HG02885 (cell line): Measurements from ENCODE around the gene SCO2.

ENCODE experiments used
- ATAC-seq: cut with Tn5 transposase; IDR thresholded peaks from one replicate; pipeline ENCODE4 v1.9.1; 2021; ENCODE audit warnings: mild to moderate bottlenecking; ENCODE audit not compliant: unreplicated experiment, poor library complexity

Gene SCO2

GRCh38 chr22:50483556-50483955 is 41.8 kb downstream of the SCO2 start:
- no peak for ATAC-seq

DNA sequence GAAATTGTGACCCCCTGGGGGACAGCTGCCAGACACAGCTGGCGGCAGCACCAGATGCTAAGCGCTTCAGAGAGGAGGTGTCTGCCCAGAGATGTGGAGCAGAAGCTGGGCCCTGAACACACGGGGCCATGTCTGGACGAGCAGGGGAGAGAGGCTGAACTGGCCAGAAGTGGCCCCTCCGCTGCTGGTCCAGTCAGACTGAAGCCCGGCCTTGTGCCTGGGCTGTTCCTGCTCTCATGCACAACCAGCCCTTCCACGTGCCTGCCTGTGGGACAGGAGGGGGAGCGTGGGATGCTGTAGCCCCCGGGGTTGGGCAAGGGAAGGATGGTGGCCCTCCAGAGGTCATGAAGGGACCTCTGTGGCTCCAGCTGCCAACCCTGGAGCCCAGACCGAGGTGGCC is 42.3 kb downstream of the SCO2 start:
- ATAC-seq = no peak

- ATAC-seq = no peak
Measured at GRCh38 chr22:50482107-50483074, 43.0 kb downstream of the SCO2 start.

DNA sequence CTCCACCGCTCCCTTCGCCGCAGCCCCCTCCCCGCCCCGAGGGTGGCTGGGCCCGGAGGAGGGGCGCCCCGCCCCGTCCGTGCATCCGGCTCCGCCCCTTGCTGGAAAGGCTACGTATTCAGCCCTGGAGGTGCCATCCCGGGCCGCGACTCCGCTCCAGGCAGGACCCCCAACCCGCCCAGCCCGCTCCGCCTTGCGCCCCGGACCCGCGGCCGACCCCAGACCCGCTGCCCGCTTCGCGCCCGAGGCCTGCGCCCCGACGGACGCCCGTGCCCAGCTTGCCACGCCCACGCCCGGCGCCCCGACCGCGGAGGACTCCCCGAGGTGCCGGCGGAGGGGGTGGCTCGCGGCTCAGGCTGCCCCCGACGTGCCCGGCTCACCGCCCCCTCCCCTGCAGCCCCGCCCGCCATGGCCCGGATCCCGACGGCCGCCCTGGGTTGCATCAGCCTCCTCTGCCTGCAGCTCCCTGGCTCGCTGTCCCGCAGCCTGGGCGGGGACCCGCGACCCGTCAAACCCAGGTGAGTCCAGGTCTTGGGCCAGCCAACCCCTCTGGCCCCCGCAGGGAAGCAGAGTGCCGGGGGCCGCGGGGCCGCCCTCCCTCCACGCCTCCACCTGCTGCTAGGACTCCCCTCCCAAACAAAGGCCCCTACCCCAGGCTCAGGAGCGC is 43.8 kb downstream of the SCO2 start, which contains the start of gene ADM2:
ADM2 (plus strand) TSS at position 104 of the 667 bp plus-strand sequence; CDS start at position 409, 305 bp downstream.
- no peak for ATAC-seq

- ATAC-seq = no peak
Measured at GRCh38 chr22:50481045-50481439, 44.4 kb downstream of the SCO2 start.

DNA sequence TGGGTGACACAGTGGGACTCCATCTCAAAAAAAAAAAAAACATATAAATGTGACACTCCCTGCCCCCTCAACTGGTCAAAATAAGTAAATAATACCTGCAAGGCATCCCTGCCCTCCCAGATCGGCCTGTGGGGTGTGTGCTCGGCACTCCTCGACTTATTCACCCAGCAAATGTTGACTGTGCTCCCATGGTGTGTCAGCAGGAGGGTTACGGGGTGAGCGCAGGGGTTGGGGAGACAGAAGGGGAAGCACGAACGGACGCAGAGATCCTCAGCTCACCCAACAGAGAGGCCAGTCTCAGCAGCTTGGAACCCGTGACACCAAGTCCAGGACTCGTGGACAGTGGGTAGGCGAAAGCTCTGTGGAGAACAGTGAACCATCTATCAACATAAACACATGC is 45.7 kb downstream of the SCO2 start:
- ATAC-seq = no peak

- ATAC-seq = no peak
Measured at GRCh38 chr22:50477923-50478322, 47.5 kb downstream of the SCO2 start.

DNA sequence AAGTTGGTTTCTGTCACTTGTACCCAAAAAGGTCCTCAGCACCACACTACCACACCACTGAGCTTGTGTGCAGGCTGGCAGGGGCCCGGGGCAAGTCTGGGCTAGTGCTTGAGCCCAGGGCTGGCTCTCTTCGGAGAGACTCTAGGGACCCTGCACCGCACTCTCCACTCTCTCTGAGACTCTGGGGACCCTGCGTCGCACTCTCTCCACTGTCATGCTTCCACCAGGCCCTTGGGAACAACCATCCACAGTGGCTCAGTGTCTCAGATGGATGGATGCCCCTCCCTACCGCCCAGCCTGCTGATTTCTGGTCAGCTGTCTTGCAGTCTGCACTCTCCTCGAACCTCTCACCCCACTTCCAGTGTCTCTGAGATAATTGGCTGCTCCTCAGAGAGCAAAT is 48.5 kb downstream of the SCO2 start:
- no peak for ATAC-seq

- ATAC-seq = no peak
Measured at GRCh38 chr22:50475652-50476002, 49.8 kb downstream of the SCO2 start.

- peak; percentile 82 for ATAC-seq
Measured at GRCh38 chr22:50474710-50475651, 50.4 kb downstream of the SCO2 start, which contains the start of gene SBF1. Gene SBF1 (minus strand): TSS chr22:50475035. CDS start chr22:50474840, 195 bp downstream.

DNA sequence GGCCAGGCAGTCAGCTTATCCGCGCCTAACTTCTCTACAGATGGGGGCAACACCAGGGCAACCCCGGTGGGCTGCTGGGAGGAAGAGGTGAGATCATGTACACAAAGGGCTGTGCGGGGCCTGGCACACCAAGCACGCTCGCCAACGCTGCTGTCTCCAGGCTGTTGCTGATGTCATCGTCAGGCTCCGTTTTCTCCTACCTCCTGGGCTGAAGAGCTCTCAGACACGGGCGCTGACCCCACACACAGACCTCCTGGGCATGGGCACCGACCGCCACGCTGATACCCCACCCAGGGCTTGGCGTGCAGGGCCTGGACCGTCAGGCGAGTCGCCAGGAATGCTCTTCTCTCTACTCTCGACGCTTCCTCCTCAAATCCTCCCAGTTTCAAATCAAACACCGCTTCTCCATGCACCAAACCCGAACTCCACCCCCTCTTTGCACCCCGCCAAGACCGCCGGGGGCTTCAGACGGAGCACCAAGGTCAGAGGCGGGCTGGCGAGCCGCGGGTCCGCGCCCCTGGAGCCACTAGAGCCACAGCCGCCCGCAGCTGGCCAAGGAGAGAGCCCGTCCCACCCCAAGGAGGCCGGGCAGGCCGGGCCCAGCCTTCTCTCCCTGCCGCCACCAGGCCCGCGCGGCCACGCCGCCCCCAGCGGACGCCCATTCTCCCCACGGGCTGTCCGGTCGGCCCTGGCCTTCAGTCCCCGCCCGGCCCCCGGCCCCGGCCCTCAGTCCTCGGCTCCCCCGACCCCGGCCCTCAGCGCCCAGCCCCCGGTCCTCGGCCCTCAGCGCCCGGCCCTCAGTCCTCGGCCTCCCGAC is 51.3 kb downstream of the SCO2 start:
- peak; percentile 6 for ATAC-seq
